Parathyroid adenoma (tissue), 2 donors: Measurements from ENCODE around the gene RAD51D.

Experiments used
- H2AFZ ChIP-seq: fragments of 300-600 bp; sonication (generic); one replicate; pipeline ENCODE4 v1.7.0; 2017; ENCODE audit warnings: antibody characterized with exemption, mild to moderate bottlenecking
- H3K27ac ChIP-seq: fragments of 300-600 bp; sonication (generic); one replicate; pipeline ENCODE4 v1.7.0; 2017
- H3K27me3 ChIP-seq: fragments of 300-600 bp; sonication (generic); one replicate; pipeline ENCODE4 v1.7.0; 2017; ENCODE audit warnings: low read length; ENCODE audit not compliant: control insufficient read depth, insufficient read depth
- H3K36me3 ChIP-seq: fragments of 300-600 bp; sonication (generic); one replicate; pipeline ENCODE4 v1.7.0; 2017; ENCODE audit warnings: low read length; ENCODE audit not compliant: control insufficient read depth, insufficient read depth
- H3K4me1 ChIP-seq: fragments of 300-600 bp; sonication (generic); one replicate; pipeline ENCODE4 v1.7.0; 2017; ENCODE audit warnings: control low read depth
- H3K4me2 ChIP-seq: fragments of 300-600 bp; sonication (generic); one replicate; pipeline ENCODE4 v1.7.0; 2017; ENCODE audit warnings: low read length
- H3K4me3 ChIP-seq: fragments of 300-600 bp; sonication (generic); one replicate; pipeline ENCODE4 v1.7.0; 2017; ENCODE audit warnings: low read depth, low read length
- H3K79me2 ChIP-seq: fragments of 300-600 bp; sonication (generic); one replicate; pipeline ENCODE4 v1.7.0; 2017; ENCODE audit warnings: control low read depth
- H3K9ac ChIP-seq: fragments of 300-600 bp; sonication (generic); one replicate; pipeline ENCODE4 v1.7.0; 2017; ENCODE audit warnings: mild to moderate bottlenecking
- H3K9me3 ChIP-seq: fragments of 300-600 bp; sonication (generic); one replicate; pipeline ENCODE4 v1.7.0; 2017; ENCODE audit warnings: low read length; ENCODE audit not compliant: control insufficient read depth
- CTCF ChIP-seq: fragments of 300-600 bp; sonication (generic); IDR thresholded peaks from one replicate; pipeline ENCODE4 v1.7.0; 2017; ENCODE audit warnings: antibody characterized with exemption, mild to moderate bottlenecking
- donor health status: primary hyperparathyroidism.

The RAD51D gene

GRCh38 chr17:35081638-35082037 lies 38.0 kb downstream of the RAD51D start:
- no peak overlapping the region for H3K27ac ChIP-seq
- no peak overlapping the region for H3K4me3 ChIP-seq
- peaks cover 46% of the 10 kb centered on the region for H3K79me2 ChIP-seq
- no peaks in the 10 kb centered on the region for H3K4me1 ChIP-seq
- no peaks in the 10 kb centered on the region for H3K27me3 ChIP-seq
- H3K9ac ChIP-seq: no peak overlapping the region
- no peaks in the 10 kb centered on the region for H3K36me3 ChIP-seq
- H2AFZ ChIP-seq: no peak overlapping the region
- no peaks in the 10 kb centered on the region for H3K9me3 ChIP-seq
- no peak for TF ChIP-seq CTCF
- H3K4me2 ChIP-seq: no peak overlapping the region

- Histone ChIP-seq H3K4me3 (no peak overlapping the region), H3K27me3 (no peaks in the 10 kb centered on the region), H3K79me2 (peaks cover 41% of the 10 kb centered on the region), H3K27ac (no peak overlapping the region), H2AFZ (no peak overlapping the region), H3K36me3 (no peaks in the 10 kb centered on the region), H3K9me3 (no peaks in the 10 kb centered on the region), H3K9ac (no peak overlapping the region), H3K4me1 (no peaks in the 10 kb centered on the region), H3K4me2 (no peak overlapping the region)
- no peak for TF ChIP-seq CTCF
Measured at GRCh38 chr17:35080536-35080935, 39.1 kb downstream of the RAD51D start.

GRCh38 chr17:35079547-35080423 lies 39.9 kb downstream of the RAD51D start:
- TF ChIP-seq CTCF: no peak
- H2AFZ ChIP-seq: no peak overlapping the region
- no peak overlapping the region for H3K4me3 ChIP-seq
- H3K9me3 ChIP-seq: no peaks in the 10 kb centered on the region
- no peak overlapping the region for H3K27ac ChIP-seq
- H3K27me3 ChIP-seq: no peaks in the 10 kb centered on the region
- no peak overlapping the region for H3K4me2 ChIP-seq
- no peak overlapping the region for H3K9ac ChIP-seq
- H3K79me2 ChIP-seq: peaks cover 42% of the 10 kb centered on the region
- no peaks in the 10 kb centered on the region for H3K4me1 ChIP-seq
- H3K36me3 ChIP-seq: no peaks in the 10 kb centered on the region

- no peaks in the 10 kb centered on the region for H3K27me3 ChIP-seq
- no peak overlapping the region for H3K9ac ChIP-seq
- no peaks in the 10 kb centered on the region for H3K4me1 ChIP-seq
- H3K9me3 ChIP-seq: no peaks in the 10 kb centered on the region
- no peak for TF ChIP-seq CTCF
- peaks cover 29% of the 10 kb centered on the region for H3K79me2 ChIP-seq
- H2AFZ ChIP-seq: no peak overlapping the region
- H3K36me3 ChIP-seq: no peaks in the 10 kb centered on the region
- H3K4me2 ChIP-seq: no peak overlapping the region
- H3K4me3 ChIP-seq: no peak overlapping the region
- H3K27ac ChIP-seq: no peak overlapping the region
Measured at GRCh38 chr17:35076874-35077273, 42.8 kb downstream of the RAD51D start.
